Panc1 (cell line): ENCODE measurements around the gene CNTN1. TPM values are rescaled to one million over a fixed set of nuclear protein-coding genes. Genes with fewer than 3 reads are reported as not detected.

Experiments used
- ATAC-seq: fragments of 200-7000 bp; cut with Tn5 transposase; 2 replicates; pipeline ENCODE4 v1.9.1; 2020; ENCODE audit warnings: mild to moderate bottlenecking, moderate library complexity
- BruUV-seq: library from RNA; stranded (reverse); fragments of 400-500 nt; replicated peaks from 2 replicates; lab custom pipeline; 2021; lab: Mats Ljungman, UMichigan
- CTCF ChIA-PET: fragments of 300-600 bp; sonication (Branson Sonifier 250); formaldehyde crosslinking; loops from one replicate; lab custom pipeline; 2022; ENCODE audit warnings: antibody characterized with exemption; lab: Charles Lee
- POLR2A ChIA-PET: fragments of 300-600 bp; sonication (Branson Sonifier 250); formaldehyde crosslinking; loops from one replicate; lab custom pipeline; 2022; ENCODE audit warnings: antibody characterized with exemption; lab: Charles Lee
- DNase-seq: peaks from one replicate; pipeline ENCODE4 v3.0.0-alpha.2; 2010; ENCODE audit warnings: low read depth, low spot score
- H3K27ac ChIP-seq: 2 replicates; pipeline ENCODE4 v1.5.1; 2011; ENCODE audit warnings: mild to moderate bottlenecking, low read length, inconsistent platforms
- H3K27me3 ChIP-seq: fragments of 200-500 bp; sonication (Bioruptor generic); 2 replicates; pipeline ENCODE4 v1.6.0; 2014; ENCODE audit warnings: low read length, inconsistent platforms; ENCODE audit not compliant: control insufficient read depth, insufficient read depth
- H3K36me3 ChIP-seq: fragments of 200-500 bp; sonication (Bioruptor generic); 2 replicates; pipeline ENCODE4 v1.5.1; 2014; ENCODE audit warnings: inconsistent platforms, mild to moderate bottlenecking, low read length, moderate library complexity; ENCODE audit not compliant: control insufficient read depth, insufficient read depth
- H3K4me1 ChIP-seq: 2 replicates; pipeline ENCODE4 v1.5.1; 2011; ENCODE audit warnings: inconsistent platforms, mild to moderate bottlenecking, low read length, moderate library complexity; ENCODE audit not compliant: control insufficient read depth, insufficient read depth
- H3K4me3 ChIP-seq, 2 experiments: 2 replicates each; pipeline ENCODE4 v1.5.1; 2011 to 2012; ENCODE audit warnings: low read depth in 2 of 2, low read length in 2 of 2, mild to moderate bottlenecking in 2 of 2, inconsistent platforms in 1 of 2, moderate library complexity in 1 of 2
- H3K9me3 ChIP-seq: fragments of 200-500 bp; sonication (Bioruptor generic); 2 replicates; pipeline ENCODE4 v1.5.1; 2014; ENCODE audit warnings: low read depth, mild to moderate bottlenecking, inconsistent platforms, low read length, moderate library complexity; ENCODE audit not compliant: control insufficient read depth, insufficient read depth
- POLR2AphosphoS5 ChIP-seq: IDR thresholded peaks from 2 replicates; pipeline ENCODE4 v1.6.1; 2012; ENCODE audit warnings: mild to moderate bottlenecking, low read depth, low read length, moderate library complexity
- REST ChIP-seq, 2 experiments: IDR thresholded peaks; 2 replicates each; pipeline ENCODE4 v1.6.1; 2011 to 2012; ENCODE audit warnings: low read depth in 2 of 2, control low read depth in 1 of 2, low read length in 1 of 2, mild to moderate bottlenecking in 1 of 2, moderate library complexity in 1 of 2; ENCODE audit not compliant: insufficient read depth in 1 of 2
- SIN3A ChIP-seq: IDR thresholded peaks from 2 replicates; pipeline ENCODE4 v1.6.1; 2012; ENCODE audit warnings: low read depth, mild to moderate bottlenecking, low read length, moderate library complexity, borderline replicate concordance; ENCODE audit not compliant: insufficient read depth
- TCF7L2 ChIP-seq: IDR thresholded peaks from 2 replicates; pipeline ENCODE4 v1.6.1; 2011; ENCODE audit warnings: mild to moderate bottlenecking, low read depth, low read length, inconsistent platforms
- in situ Hi-C: cut with HindIII; loops from 2 replicates; pipeline ENCODE4 v1.10.0; 2016; ENCODE audit warnings: low sequenced_read_pairs, low pct_unique_long_range_greater_than_20kb
- intact Hi-C: fragments of 100-400 bp; cut with micrococcal nuclease; formaldehyde crosslinking; loops from one replicate; pipeline ENCODE4 v1.10.0; 2022; ENCODE audit not compliant: unreplicated experiment
- total RNA-seq: library from RNA; stranded (reverse); gene quantifications from one replicate; pipeline ENCODE4 v1.2.1, GENCODE V29; 2021; ENCODE audit not compliant: unreplicated experiment
- TF ChIP-seq, protein P1 (sequence below): fragments of 450-650 bp; IDR thresholded peaks from 2 replicates; pipeline ENCODE4 v1.5.1; 2017; ENCODE audit warnings: mild to moderate bottlenecking

Gene CNTN1
- total RNA-seq, 1 experiment from 2014 or later, result not detected

DNA sequence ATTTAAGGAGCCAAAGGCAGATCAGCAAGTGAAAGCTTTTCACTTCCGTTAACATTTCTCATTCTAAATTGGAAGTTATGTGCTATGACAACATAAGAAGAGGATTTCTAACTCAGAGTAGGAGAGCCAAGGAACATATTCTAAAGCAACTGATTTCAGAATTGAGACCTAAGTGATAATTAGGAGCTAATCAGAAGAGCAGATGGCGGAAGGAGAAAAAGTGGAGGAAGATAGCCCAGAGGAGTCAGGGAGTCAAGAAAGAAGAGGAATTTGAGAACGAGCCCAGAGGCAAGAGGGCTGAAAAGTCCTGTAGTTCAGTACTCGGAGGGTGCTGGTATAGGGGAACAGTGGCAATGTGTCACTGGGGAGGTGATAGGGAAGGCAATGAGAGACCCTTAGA, 162.4 kb downstream of the CNTN1 start:
- H3K4me1 ChIP-seq, result no peaks in the 10 kb centered on the region
- H3K36me3 ChIP-seq, result no peaks in the 10 kb centered on the region
- no TSS peak for BruUV-seq
- no peak overlapping the region for H3K27ac ChIP-seq
- no peaks in the 10 kb centered on the region for H3K9me3 ChIP-seq
- no peaks in the 10 kb centered on the region for H3K27me3 ChIP-seq
- ATAC-seq (no peak), DNase-seq (no peak)
- H3K4me3 ChIP-seq, result no peak overlapping the region
- intact Hi-C loops, result no loop called here
- CTCF ChIA-PET, result no interaction called here
- in situ Hi-C loops, result no loop called here
- no peak for TF ChIP-seq POLR2AphosphoS5
- TF ChIP-seq, protein P1, sequence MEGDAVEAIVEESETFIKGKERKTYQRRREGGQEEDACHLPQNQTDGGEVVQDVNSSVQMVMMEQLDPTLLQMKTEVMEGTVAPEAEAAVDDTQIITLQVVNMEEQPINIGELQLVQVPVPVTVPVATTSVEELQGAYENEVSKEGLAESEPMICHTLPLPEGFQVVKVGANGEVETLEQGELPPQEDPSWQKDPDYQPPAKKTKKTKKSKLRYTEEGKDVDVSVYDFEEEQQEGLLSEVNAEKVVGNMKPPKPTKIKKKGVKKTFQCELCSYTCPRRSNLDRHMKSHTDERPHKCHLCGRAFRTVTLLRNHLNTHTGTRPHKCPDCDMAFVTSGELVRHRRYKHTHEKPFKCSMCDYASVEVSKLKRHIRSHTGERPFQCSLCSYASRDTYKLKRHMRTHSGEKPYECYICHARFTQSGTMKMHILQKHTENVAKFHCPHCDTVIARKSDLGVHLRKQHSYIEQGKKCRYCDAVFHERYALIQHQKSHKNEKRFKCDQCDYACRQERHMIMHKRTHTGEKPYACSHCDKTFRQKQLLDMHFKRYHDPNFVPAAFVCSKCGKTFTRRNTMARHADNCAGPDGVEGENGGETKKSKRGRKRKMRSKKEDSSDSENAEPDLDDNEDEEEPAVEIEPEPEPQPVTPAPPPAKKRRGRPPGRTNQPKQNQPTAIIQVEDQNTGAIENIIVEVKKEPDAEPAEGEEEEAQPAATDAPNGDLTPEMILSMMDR, result no peak
- no peak for TF ChIP-seq TCF7L2
- POLR2A ChIA-PET, result no interaction called here

- H3K27ac ChIP-seq, result no peak overlapping the region
- BruUV-seq, result no TSS peak
- POLR2A ChIA-PET, result no interaction called here
- CTCF ChIA-PET, result no interaction called here
- H3K27me3 ChIP-seq, result no peaks in the 10 kb centered on the region
- no peak for ATAC-seq
- DNase-seq, result no peak
- H3K9me3 ChIP-seq, result no peaks in the 10 kb centered on the region
- no peaks in the 10 kb centered on the region for H3K4me1 ChIP-seq
- intact Hi-C loops, result no loop called here
- no peak overlapping the region for H3K4me3 ChIP-seq
- in situ Hi-C loops, result no loop called here
- TF ChIP-seq, protein P1, result no peak
- TF ChIP-seq REST (IDR thresholded peaks at IDR 0.05; ENCODE audit: insufficient read depth in 1 of 2, low read depth in 2 of 2, low read length in 1 of 2), result no peak
- no peak for TF ChIP-seq TCF7L2
- no peak for TF ChIP-seq POLR2AphosphoS5
- TF ChIP-seq SIN3A, result no peak
- no peaks in the 10 kb centered on the region for H3K36me3 ChIP-seq
These were observed 172.7 kb downstream of the CNTN1 start for GRCh38 chr12:40864891-40865290.
